ENCODE results near the gene RNF152. TPM values are rescaled to one million over a fixed set of nuclear protein-coding genes. Genes with fewer than 3 reads are reported as not detected.

The RNF152 gene
- total RNA-seq, 1 experiment from 2014 or later: 2.0 TPM

DNA sequence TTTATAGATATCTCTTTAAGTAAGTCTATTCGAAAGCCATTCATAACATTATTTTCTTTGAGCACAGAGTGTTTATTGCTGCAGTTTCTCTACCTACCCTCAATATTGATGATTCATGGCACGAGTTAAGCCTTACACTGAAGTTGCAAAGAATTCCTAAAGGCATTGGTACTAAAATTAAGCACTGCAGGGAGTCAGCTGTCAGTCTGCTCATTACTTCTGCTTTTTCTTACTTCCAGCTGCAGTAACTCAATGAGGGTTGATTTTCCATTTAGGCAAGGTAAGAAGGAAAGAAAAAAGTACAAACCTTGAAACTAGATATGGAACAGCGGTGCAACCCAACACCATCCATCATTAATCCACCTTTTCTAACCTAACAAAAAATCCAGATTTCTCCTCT lies 65.2 kb downstream of the RNF152 start:
- no peaks in the 10 kb centered on the region for H3K9me3 ChIP-seq (ENCODE audit: low read length)
- H3K9me2 ChIP-seq (replicated peaks; ENCODE audit: low read length): no peaks in the 10 kb centered on the region
- H3K27me3 ChIP-seq (ENCODE audit: low read length): peaks cover 5% of the 10 kb centered on the region; the same call in 1 of the 2 replicates
- CTCF ChIA-PET: no interaction called here
- no peak for ATAC-seq
- no peak overlapping the region for H2AFZ ChIP-seq (ENCODE audit: low read length)
- no peak overlapping the region for H3K4me2 ChIP-seq (ENCODE audit: low read length)
- no peaks in the 10 kb centered on the region for H3K4me1 ChIP-seq (ENCODE audit: insufficient read depth, low read length)
- no peak overlapping the region for H3K9ac ChIP-seq (ENCODE audit: low read length)
- H3F3A ChIP-seq (ENCODE audit: low read length, unreplicated experiment): no peaks in the 10 kb centered on the region
- no peaks in the 10 kb centered on the region for H4K20me1 ChIP-seq (ENCODE audit: low read length)
- H3K36me3 ChIP-seq (ENCODE audit: low read depth, low read length): no peaks in the 10 kb centered on the region
- BruUV-seq (replicated peaks): no TSS peak
- no peak overlapping the region for H3K4me3 ChIP-seq (ENCODE audit: low read length)
- no peaks in the 10 kb centered on the region for H3K79me2 ChIP-seq (ENCODE audit: low read length)
- intact Hi-C loops (cut with micrococcal nuclease): no loop called here
- no peak overlapping the region for H3K27ac ChIP-seq (ENCODE audit: low read length)
- POLR2A ChIA-PET (ENCODE audit: unreplicated experiment): no interaction called here
- DNase-seq: no peak
- TF ChIP-seq CTCF (conservative IDR thresholded peaks at IDR 0.05; ENCODE audit: low read depth, low read length) (no peak), EZH2phosphoT487 (IDR thresholded peaks at IDR 0.05; ENCODE audit: borderline replicate concordance, low read length) (no peak), EZH2 (IDR thresholded peaks at IDR 0.05; ENCODE audit: low read length, unreplicated experiment) (no peak)

DNA sequence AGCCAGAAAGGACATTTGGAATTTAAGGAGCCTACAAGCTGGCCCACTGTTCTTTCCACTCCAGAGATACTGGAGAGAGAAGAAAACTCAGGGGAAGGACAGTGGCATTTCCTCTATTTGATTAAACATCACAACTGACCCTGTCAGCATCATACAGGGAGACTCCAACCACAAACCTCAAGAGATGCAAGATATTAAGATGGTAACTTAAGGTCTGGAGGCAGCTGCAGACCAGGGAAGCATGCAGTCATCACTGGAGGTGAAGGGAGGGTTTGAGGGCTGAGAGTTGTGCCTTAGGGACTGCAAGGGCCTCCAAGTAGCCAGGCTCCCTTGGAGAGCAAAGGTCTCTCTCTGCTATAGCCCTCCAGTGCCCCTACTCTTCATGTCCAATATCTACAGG lies 67.4 kb downstream of the RNF152 start:
- Histone ChIP-seq H3K27ac (ENCODE audit: low read length) (no peak overlapping the region), H3K9me3 (ENCODE audit: low read length) (no peaks in the 10 kb centered on the region), H3K4me3 (ENCODE audit: low read length) (no peak overlapping the region), H2AFZ (ENCODE audit: low read length) (no peak overlapping the region), H3K36me3 (ENCODE audit: low read depth, low read length) (no peaks in the 10 kb centered on the region), H3K79me2 (ENCODE audit: low read length) (no peaks in the 10 kb centered on the region), H3K9ac (ENCODE audit: low read length) (no peak overlapping the region), H4K20me1 (ENCODE audit: low read length) (no peaks in the 10 kb centered on the region), H3F3A (ENCODE audit: low read length, unreplicated experiment) (no peaks in the 10 kb centered on the region), H3K4me1 (ENCODE audit: insufficient read depth, low read length) (no peaks in the 10 kb centered on the region), H3K27me3 (ENCODE audit: low read length) (no peaks in the 10 kb centered on the region), H3K9me2 (replicated peaks; ENCODE audit: low read length) (no peaks in the 10 kb centered on the region), H3K4me2 (ENCODE audit: low read length) (no peak overlapping the region)
- intact Hi-C loops (cut with micrococcal nuclease): no loop called here
- CTCF ChIA-PET: no interaction called here
- TF ChIP-seq EZH2phosphoT487 (IDR thresholded peaks at IDR 0.05; ENCODE audit: borderline replicate concordance, low read length): no peak
- TF ChIP-seq CTCF (conservative IDR thresholded peaks at IDR 0.05; ENCODE audit: low read depth, low read length): no peak
- no peak for TF ChIP-seq EZH2 (IDR thresholded peaks at IDR 0.05; ENCODE audit: low read length, unreplicated experiment)
- POLR2A ChIA-PET (ENCODE audit: unreplicated experiment): no interaction called here
- BruUV-seq (replicated peaks): no TSS peak
- no peak for ATAC-seq
- DNase-seq: no peak

DNA sequence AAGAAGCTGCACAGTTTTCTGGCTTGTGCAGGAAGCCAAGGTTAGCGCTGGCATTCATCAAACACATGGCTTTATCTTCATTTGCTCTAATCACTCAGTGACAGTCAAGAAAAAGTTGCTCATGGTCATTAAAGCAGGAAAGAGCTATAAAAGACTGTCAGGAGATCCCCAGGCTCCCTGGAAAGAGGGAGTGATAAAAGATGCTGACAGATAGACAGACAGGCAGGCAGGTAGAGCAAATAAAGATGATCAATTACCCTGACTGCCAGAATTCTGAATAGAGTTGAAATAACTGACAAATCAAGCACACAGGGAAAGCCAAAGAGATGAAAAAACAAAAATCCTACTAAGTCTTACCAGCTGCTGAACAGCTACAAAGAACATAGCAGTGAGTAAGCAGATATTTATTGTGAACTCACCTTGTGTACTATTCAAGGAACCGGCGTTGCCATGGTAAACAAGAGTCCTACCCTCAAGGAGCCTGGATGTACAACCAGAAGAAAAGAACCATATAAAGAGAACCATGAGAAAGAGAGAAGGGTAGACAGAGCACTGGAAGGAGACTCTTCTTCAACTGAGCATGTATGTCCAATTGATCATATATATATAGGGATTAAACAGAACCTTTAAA lies 68.0 kb downstream of the RNF152 start:
- Histone ChIP-seq H4K20me1 (ENCODE audit: low read length) (no peaks in the 10 kb centered on the region), H3K4me2 (ENCODE audit: low read length) (no peak overlapping the region), H3F3A (ENCODE audit: low read length, unreplicated experiment) (no peaks in the 10 kb centered on the region), H3K9ac (ENCODE audit: low read length) (no peak overlapping the region), H3K27ac (ENCODE audit: low read length) (no peak overlapping the region), H3K36me3 (ENCODE audit: low read depth, low read length) (no peaks in the 10 kb centered on the region), H3K4me3 (ENCODE audit: low read length) (no peak overlapping the region), H2AFZ (ENCODE audit: low read length) (no peak overlapping the region), H3K9me2 (replicated peaks; ENCODE audit: low read length) (no peaks in the 10 kb centered on the region), H3K9me3 (ENCODE audit: low read length) (no peaks in the 10 kb centered on the region), H3K4me1 (ENCODE audit: insufficient read depth, low read length) (no peaks in the 10 kb centered on the region), H3K79me2 (ENCODE audit: low read length) (no peaks in the 10 kb centered on the region), H3K27me3 (ENCODE audit: low read length) (no peaks in the 10 kb centered on the region)
- TF ChIP-seq EZH2phosphoT487 (IDR thresholded peaks at IDR 0.05; ENCODE audit: borderline replicate concordance, low read length): no peak
- TF ChIP-seq EZH2 (IDR thresholded peaks at IDR 0.05; ENCODE audit: low read length, unreplicated experiment): no peak
- TF ChIP-seq CTCF (conservative IDR thresholded peaks at IDR 0.05; ENCODE audit: low read depth, low read length): no peak
- BruUV-seq (replicated peaks): no TSS peak
- CTCF ChIA-PET: no interaction called here
- POLR2A ChIA-PET (ENCODE audit: unreplicated experiment): no interaction called here
- intact Hi-C loops (cut with micrococcal nuclease): no loop called here
- no peak for ATAC-seq
- DNase-seq: no peak

Data from PC-3 (cell line).